ENCODE data around the gene CORO7.
"Not testable (repeated sequence)": the region's sequence is repeated elsewhere in the genome, so short reads cannot be mapped to it uniquely, and the experiment has no call there.

Gene CORO7

GRCh38 chr16:4336701-4337539 lies 79.5 kb downstream of the CORO7 start:
- DNase-seq = no peak

- DNase-seq = no peak
These were observed 81.5 kb downstream of the CORO7 start for GRCh38 chr16:4334724-4335495.

- DNase-seq = not testable (repeated sequence)
These were observed 82.7 kb downstream of the CORO7 start for GRCh38 chr16:4333714-4334113.

GRCh38 chr16:4333308-4333638 lies 83.1 kb downstream of the CORO7 start:
- DNase-seq = no peak

GRCh38 chr16:4332623-4333307 lies 83.6 kb downstream of the CORO7 start:
- DNase-seq = no peak

- no peak for DNase-seq
These were observed 84.3 kb downstream of the CORO7 start for GRCh38 chr16:4332083-4332482.

- DNase-seq = peak; percentile 84
These were observed 86.0 kb downstream of the CORO7 start for GRCh38 chr16:4330277-4330874.

- no peak for DNase-seq
These were observed 87.3 kb downstream of the CORO7 start for GRCh38 chr16:4328782-4329775.

GRCh38 chr16:4328046-4328781 lies 88.2 kb downstream of the CORO7 start:
- DNase-seq = peak; percentile 89

- DNase-seq = peak; percentile 46
These were observed 88.9 kb downstream of the CORO7 start for GRCh38 chr16:4327386-4328045.

- no peak for DNase-seq
These were observed 91.1 kb downstream of the CORO7 start for GRCh38 chr16:4325253-4325758.

GRCh38 chr16:4324492-4325252 lies 91.7 kb downstream of the CORO7 start:
- DNase-seq = peak; percentile 78

GRCh38 chr16:4323845-4324488 lies 92.4 kb downstream of the CORO7 start:
- peak; percentile 79 for DNase-seq

- peak; percentile 42 for DNase-seq
These were observed 93.1 kb downstream of the CORO7 start for GRCh38 chr16:4323071-4323844.

- DNase-seq = no peak
These were observed 94.0 kb downstream of the CORO7 start for GRCh38 chr16:4322121-4323052.

GRCh38 chr16:4321286-4322120 lies 94.9 kb downstream of the CORO7 start:
- DNase-seq = peak; percentile 32
